HG03060 (cell line): Measurements from ENCODE around the gene SRRT.
"Not testable (repeated sequence)": the region's sequence is repeated elsewhere in the genome, so short reads cannot be mapped to it uniquely, and the experiment has no call there.

Experiments used
- ATAC-seq: cut with Tn5 transposase; IDR thresholded peaks from one replicate; pipeline ENCODE4 v1.9.1; 2021; ENCODE audit warnings: low read depth, moderate number of reproducible peaks; ENCODE audit not compliant: unreplicated experiment

The SRRT gene

DNA sequence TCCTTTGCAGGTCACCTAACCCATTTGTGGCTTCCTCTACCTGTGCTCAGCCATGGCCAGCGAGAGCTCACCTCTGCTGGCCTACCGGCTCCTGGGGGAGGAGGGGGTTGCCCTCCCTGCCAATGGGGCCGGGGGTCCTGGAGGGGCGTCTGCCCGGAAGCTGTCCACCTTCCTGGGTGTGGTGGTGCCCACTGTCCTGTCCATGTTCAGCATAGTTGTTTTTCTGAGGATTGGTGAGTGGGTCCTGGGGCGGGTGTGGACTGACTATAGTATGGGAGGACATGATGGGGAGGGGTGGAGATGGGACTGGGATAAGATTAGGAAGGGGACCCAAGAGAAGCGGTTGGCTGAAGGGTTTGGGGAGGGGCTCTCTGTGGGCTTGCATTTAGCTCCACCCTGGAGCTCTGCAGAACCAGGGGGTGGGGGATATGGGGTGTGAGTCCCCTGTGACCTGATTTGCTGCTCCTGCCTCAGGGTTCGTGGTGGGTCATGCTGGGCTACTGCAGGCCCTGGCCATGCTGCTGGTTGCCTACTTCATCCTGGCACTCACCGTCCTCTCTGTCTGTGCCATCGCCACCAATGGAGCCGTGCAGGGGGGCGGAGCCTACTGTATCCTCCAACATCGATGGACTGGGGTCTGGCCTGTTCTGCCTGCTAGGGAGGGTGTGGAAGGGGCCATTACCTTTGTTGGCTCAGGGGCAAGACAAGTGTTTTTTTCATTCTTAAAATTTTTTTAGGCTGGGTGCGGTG lies 20.6 kb upstream of the SRRT start:
- no peak for ATAC-seq

DNA sequence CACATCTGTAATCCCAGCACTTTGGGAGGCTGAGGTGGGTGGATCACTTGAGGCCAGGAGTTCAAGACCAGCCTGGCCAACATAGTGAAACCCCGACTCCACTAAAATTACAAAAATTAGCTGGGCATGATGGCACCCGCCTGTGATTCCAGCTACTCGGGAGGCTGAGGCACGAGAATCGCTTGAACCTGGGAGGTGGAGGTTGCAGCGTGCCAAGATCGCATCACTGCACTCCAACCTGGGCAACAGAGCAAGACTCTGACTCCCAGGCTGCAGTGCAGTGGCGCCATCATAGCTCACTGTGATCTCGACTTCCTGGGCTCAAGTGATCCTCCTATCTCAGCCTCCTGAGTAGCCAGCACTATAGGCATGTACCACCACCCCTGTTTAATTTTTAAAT lies 20.0 kb upstream of the SRRT start:
- ATAC-seq, result not testable (repeated sequence)

DNA sequence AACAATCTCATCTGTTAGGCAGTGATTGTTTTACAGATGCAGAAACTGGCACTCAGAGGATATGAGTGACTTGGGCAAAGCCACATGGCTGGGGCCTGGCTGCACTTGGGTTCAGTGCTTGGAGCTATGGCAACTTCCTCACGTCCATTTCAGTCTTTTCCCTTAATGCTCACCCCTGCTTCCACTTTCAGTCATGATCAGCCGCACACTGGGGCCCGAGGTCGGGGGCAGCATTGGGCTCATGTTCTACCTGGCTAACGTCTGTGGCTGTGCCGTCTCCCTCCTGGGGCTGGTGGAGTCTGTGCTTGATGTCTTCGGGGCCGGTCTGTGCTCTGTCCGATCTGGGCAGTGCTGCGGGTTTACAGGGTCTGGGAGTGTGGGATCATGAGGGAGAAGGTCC lies 19.4 kb upstream of the SRRT start:
- ATAC-seq, result no peak

DNA sequence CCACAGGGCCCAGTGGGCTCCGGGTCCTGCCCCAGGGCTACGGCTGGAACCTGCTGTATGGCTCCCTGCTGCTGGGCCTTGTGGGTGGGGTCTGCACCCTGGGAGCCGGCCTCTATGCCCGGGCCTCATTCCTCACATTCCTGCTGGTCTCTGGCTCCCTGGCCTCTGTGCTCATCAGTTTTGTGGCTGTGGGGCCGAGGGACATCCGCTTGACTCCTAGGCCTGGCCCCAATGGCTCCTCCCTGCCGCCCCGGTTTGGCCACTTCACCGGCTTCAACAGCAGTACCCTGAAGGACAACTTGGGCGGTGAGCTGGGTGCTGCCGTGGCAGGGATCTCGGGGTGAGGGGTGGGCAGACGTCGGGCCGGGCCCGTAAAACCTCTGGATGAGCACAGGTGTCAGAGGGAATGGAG lies 18.0 kb upstream of the SRRT start:
- no peak for ATAC-seq

DNA sequence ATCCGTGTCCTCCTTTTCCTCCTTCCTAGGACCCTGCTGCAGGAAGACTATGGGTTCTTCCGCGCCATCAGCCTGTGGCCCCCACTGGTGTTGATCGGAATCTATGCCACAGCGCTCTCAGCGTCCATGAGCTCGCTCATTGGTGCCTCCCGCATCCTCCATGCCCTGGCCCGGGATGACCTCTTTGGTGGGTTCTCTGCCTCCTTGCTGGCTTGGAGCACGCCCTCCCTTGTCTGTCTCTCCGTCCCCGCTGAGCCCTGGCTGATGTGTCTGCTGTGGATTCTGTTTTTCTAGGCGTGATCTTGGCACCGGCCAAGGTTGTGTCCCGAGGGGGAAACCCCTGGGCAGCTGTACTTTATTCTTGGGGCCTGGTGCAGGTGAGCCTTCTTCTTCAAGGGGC lies 15.0 kb upstream of the SRRT start:
- no peak for ATAC-seq

DNA sequence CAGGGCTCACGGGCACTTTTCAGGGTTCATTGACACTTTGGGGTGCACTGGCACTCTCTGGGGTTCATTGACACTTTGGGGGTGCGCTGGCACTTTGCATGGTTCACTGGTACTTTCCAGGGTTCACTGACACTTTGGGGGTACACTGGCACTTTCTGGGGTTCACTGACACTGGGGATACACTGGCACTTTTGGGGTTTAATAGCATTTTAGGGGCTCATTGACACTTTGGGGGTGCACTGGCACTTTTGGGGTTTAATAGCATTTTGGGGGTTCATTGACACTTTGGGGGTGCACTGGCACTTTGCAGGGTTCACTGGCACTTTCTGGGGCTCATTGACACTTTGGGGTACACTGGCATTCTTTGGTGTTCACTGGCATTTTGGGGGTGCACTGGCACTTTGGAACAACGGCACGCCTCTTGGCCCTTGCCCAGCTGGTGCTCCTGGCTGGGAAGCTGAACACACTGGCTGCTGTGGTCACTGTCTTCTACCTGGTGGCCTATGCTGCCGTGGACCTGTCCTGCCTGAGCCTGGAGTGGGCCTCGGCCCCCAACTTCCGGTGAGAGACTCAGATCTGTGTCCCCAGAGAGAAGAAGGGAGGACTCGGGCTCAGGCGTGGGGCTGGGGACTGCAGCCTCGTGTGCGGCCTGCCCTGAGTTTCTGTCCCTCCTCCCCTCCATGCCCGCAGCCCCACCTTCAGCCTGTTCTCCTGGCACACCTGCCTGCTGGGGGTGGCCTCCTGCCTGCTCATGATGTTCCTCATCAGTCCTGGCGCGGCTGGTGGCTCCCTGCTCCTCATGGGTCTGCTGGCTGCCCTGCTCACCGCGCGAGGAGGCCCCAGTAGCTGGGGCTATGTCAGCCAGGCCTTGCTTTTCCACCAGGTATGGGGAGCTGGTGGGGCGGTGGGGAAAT lies 13.9 kb upstream of the SRRT start:
- no peak for ATAC-seq

DNA sequence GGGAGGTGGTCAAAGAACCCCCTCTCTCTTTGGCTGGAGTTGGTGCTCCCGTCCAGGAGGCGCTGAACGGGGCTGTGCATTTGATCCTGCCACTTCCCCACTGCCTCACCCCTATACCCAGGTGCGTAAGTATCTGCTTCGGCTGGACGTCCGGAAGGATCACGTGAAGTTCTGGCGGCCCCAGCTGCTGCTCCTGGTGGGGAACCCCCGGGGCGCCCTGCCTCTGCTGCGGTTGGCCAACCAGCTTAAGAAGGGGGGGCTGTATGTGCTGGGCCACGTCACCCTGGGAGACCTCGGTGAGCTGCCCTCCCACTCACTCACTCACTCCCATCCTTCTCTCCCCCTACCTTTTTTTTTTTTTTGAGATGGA lies 13.3 kb upstream of the SRRT start:
- no peak for ATAC-seq

DNA sequence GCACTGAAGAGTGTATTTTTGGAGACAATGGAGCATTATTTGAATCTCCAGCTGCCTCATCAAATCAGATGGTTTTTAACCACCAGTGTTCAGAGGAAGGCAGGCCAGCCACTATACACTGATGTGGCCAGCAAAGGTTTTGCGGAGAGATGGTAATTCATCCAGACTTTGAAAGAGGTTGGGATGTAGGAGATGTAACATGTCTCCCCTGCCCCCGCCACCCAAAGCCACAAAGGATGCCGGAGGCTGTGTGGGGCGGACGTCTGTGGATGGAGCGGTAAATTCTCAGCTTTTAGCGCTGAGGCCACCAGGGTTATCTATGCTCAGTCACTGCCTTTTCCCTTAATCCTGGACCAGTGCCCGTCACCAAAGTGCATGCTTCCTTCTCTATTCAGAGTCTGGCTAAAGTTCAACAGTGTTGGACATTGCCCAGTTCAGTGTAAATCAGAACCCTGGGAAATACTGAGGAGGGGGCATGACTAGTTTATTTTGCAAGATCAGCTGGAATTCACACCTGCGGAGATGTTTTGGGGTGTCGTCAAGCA lies 11.4 kb upstream of the SRRT start:
- ATAC-seq, result no peak

DNA sequence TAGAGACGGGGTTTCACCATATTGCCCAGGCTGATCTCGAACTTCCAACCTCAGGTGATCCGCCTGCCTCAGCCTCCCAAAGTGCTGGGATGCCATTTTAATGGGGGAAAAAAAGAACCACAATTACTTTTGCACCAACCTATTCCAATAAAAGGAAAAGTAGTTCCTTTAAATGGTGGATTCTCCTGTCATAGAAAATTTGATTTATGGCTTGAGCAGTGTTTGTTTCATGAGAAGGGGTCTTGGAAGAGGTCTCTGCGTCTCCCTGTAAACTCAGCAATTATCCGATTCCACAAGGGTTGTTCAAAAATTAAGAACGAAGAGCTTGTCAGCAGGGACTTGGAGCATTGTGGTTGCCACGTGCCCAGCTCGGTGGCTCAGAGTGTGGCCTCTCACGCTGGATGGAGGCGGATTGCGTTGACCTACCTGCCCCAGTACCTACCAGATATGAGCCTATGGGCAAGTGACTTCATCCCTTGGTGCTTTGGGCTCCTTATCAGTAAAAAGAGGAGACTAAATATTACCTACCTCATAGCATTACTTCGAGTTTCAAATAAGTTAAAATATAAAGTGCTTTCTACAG lies 10.5 kb upstream of the SRRT start:
- ATAC-seq, result no peak

DNA sequence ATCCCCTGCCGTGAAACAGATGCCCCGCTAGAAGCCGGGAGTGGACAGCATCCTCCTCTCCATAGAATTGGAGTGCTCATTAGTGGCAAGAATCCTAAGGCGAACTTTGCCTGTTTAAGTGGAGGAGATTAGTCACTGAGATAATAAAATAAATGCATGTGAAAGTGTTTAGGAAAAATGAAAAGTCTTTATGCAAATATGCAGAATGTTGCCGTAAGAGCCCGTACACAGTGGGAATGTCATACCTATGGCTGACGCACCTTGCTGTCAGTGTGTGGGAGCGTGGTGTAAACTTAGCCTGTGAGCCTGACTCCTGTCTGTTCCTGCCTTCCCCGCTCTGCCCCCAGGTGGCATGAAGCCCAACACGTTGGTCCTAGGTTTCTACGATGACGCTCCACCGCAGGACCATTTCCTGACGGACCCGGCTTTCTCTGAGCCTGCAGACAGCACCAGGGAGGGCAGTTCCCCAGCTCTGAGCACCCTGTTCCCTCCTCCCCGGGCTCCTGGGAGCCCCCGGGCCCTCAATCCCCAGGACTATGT lies 9.5 kb upstream of the SRRT start:
- ATAC-seq, result no peak

DNA sequence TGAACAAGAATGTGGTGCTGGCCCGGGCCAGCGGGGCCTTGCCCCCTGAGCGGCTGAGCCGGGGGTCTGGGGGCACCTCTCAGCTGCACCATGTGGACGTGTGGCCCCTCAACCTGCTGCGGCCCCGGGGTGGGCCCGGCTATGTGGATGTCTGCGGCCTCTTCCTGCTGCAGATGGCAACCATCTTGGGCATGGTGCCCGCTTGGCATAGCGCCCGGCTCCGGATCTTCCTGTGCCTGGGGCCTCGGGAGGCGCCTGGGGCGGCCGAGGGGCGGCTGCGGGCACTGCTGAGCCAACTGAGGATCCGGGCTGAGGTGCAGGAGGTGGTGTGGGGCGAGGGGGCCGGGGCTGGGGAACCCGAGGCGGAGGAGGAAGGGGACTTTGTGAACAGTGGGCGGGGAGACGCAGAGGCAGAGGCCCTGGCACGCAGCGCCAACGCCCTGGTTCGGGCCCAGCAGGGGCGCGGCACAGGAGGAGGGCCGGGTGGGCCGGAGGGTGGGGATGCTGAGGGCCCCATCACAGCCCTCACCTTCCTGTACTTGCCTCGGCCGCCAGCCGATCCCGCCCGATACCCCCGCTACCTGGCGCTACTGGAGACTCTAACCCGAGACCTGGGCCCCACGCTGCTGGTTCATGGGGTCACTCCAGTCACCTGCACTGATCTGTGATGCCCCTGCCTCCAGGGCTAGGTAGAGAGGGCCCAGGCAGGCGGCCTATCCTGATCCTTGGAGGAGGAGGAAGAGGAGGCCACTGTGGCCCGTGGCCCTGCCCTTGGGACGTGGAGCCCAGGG lies 8.8 kb upstream of the SRRT start:
- no peak for ATAC-seq

DNA sequence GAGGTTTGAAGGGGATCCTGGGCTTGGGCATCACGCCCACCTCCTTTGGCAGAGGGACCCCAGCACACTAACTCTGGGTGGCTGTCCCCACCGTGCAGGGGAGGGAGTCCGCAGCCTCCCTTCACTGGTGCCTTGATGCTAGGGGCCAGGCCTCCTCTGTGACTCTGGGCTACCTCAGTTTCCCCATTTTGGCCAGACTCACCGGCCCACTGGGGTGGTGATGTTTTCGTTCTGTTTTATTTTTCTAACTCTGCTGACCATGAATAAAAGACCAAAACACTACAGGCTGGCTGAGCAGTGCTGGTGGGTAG lies 8.2 kb upstream of the SRRT start:
- no peak for ATAC-seq

DNA sequence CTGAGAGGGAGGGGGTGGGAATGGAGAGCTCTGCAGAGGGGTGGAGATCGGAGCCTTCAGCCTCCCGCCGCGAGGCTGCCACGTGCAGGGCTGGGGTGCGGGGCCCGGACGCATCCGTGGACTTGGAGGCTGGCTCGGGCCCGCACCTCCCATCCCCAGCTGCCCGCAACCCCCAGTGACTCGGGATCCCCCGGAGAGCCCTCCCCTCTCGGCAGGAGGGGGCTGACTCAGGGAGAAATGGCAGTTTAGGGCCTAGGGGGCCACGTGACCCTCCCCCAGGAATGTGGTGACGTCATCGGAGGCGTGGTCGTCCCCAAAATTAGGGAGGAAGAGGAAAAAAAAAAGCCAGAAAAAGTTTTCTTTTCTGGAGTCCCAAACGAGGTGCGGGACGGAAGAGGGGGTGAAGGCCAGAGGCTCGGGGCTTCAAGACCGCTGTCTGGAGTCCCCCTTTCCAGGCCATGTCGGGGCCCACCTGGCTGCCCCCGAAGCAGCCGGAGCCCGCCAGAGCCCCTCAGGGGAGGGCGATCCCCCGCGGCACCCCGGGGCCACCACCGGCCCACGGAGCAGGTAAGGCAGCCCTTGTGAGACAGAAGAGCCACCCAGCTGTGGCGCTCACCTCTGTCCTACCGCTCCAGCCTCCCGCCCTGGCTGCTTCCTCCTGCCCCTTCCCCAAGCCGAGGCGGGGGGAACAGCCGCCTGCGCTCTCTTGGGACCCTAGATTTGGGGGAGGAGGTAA lies 7.7 kb upstream of the SRRT start, which contains the start of gene TRIP6:
TRIP6 (plus strand) TSS at position 348 of the 736 bp plus-strand sequence; CDS start at position 459, 111 bp downstream.
- ATAC-seq, result no peak

DNA sequence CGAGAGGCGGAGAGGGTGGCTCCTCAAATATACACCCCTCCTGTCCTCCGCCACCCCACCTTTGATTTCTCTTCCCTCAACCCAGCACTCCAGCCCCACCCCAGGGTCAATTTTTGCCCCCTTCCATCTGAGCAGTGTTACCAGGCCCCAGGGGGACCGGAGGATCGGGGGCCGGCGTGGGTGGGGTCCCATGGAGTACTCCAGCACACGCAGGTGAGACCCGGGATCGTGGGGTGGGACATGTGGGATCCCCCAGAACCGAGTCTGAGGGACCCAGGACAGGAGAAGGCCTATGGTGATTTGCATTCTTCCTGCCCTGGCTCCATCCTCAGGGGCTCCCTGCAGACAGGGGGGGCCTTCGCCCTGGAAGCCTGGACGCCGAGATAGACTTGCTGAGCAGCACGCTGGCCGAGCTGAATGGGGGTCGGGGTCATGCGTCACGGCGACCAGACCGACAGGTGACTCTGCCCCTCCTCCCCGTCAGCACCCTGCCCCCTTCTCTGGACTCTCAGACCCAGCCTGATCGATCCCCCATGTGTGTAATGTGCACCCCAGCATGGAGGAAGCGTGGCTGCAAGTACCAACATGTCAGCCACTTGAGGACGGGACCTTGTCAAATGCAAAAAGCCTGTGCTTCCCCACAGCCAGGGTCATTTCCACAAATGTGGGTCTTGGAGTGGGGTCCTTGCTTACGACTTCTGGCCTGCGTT lies 7.0 kb upstream of the SRRT start:
- ATAC-seq, result no peak

DNA sequence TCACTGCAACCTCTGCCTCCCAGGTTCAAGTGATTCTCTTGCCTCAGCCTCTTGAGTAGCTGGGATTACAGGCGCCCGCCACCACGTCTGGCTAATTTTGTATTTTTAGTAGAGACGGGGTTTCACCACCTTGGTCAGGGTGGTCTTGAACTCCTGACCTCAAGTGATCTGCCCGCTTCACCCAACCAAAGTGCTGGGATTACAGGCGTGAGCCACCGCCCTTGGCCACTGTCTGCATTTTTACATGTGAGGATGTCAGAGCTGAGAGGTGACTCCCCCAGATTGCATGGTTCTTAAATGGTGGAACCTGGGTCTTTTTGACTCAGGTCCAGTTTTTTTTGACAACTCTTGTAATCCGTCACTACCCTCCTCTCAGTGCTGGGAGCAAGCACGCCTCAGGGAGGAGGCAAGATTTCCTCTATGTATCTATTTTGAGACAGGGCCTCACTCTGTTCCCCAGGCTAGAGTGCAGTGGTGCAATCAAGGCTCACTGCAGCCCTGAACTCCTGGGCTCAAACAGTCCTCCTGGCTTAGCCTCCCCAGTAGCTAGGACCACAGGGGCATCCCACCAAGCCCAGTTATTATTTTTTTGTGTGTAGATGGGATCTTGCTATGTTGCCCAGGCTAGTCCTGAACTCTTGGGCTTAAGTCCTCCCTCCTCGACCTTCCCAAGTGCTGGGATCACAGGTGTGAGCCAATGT lies 1.2 kb upstream of the SRRT start:
- no peak for ATAC-seq

DNA sequence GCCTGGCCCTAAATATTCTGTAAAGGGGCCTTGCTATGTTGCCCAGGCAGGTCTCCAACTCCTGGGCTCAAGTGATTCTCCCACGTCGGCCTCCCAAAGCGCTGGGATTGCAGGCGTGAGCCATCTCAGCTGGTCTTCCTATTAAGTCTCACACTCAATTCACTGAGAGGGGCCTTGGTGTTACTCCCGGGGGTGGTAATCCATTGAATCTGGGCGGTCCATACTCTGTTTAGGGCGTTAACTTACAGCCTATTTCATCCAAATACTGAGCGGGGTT lies 665 bp upstream of the SRRT start:
- ATAC-seq, result no peak

DNA sequence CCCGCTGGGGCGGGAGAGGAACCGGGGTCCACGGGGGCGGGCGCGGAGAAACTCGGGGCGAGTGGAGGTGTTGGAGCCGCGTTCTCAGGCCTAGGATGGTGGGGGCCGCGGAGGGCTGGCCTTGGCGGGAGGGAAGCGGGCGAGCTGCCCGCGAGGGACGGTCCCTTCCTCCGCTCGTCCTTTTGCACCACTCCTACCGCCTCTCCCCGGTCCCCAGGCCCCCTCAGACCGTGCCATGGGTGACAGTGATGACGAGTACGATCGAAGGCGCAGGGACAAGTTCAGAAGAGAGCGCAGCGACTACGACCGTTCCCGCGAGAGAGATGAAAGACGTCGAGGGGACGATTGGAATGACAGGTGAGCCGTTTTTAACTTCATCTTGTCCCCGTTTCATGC lies 451 bp downstream of the SRRT start:
- no peak for ATAC-seq

DNA sequence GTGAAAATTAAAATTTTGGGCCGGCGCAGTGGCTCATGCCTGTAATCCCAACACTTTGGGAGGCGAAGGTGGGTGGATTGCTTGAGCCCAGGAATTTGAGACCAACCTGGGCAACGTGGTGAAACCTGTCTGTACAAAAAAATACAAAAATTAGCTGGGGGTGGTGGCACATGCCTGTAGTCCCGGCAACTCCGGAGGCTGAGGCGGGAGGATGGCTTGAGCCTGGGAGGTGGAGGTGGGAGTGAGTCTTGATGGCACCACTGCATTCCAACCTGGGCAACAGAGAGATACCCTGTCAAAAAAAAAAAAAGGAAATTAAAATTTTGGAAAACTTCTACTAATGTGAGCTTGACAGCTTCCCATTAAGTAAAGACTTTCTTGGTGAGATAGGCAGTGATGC lies 3.1 kb downstream of the SRRT start:
- ATAC-seq, result no peak

DNA sequence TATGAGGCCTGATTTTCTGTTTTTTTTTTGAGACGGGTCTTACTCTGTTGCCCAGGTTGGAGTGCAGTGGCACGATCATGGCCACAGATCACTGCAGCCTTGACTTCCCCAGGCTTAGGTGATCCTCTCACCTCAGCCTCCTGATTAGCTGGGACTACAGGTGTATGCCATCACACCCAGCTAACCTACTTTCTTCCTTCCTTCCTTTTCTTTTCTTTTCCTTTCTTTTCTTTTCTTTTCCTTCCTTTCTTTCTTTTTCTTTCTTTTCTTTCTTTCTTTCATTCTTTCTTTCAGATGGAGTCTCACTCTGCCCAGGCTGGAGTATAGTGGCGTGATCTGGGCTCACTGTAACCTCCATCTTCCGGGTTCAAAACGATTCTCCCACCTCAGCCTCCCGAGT lies 3.8 kb downstream of the SRRT start:
- ATAC-seq, result no peak
